Cardiac muscle cell (in vitro differentiated cells and primary cell): Measurements from ENCODE around the gene GPR132. TPM values are rescaled to one million over a fixed set of nuclear protein-coding genes. Genes with fewer than 3 reads are reported as not detected.
"Not testable (repeated sequence)": the region's sequence is repeated elsewhere in the genome, so short reads cannot be mapped to it uniquely, and the experiment has no call there.

Experiments
- DNase-seq, 2 donors: peaks; one replicate each; pipeline versions ENCODE4 v3.0.0 to v3.0.0-alpha.2; 2010 to 2017; ENCODE audit warnings: low read depth in 1 of 2, low spot score in 1 of 2
- H3K27ac ChIP-seq: fragments of 200-600 bp; sonication (generic); 2 replicates; pipeline ENCODE4 v1.5.1; 2016
- H3K27me3 ChIP-seq: fragments of 200-600 bp; sonication (generic); 2 replicates; pipeline ENCODE4 v1.6.0; 2016; ENCODE audit warnings: control low read depth
- H3K36me3 ChIP-seq: fragments of 200-600 bp; sonication (generic); 2 replicates; pipeline ENCODE4 v1.5.1; 2016; ENCODE audit warnings: control low read depth
- H3K4me1 ChIP-seq: fragments of 200-600 bp; sonication (generic); 2 replicates; pipeline ENCODE4 v1.8.1; 2017; ENCODE audit warnings: low read depth, mild to moderate bottlenecking, mixed run types
- H3K4me3 ChIP-seq: fragments of 200-600 bp; sonication (generic); 2 replicates; pipeline ENCODE4 v1.5.1; 2016; ENCODE audit warnings: mild to moderate bottlenecking
- H3K9me3 ChIP-seq: fragments of 200-600 bp; sonication (generic); 2 replicates; pipeline ENCODE4 v1.5.1; 2017; ENCODE audit warnings: low read depth, mild to moderate bottlenecking, control low read depth
- CTCF ChIP-seq: IDR thresholded peaks from 2 replicates; pipeline ENCODE4 v1.5.1; 2012; ENCODE audit warnings: low read depth, mild to moderate bottlenecking, low read length
- polyA plus RNA-seq: library from polyadenylated mRNA; unstranded; fragments of >200 nt; fragmentation: Nextera tagmentation; extraction: Ambion mirVana; gene quantifications from 2 replicates; pipeline ENCODE4 v1.2.1, GENCODE V29; 2016
- total RNA-seq: library from RNA; depleted of rRNA; stranded (reverse); fragments of >200 nt; gene quantifications from 2 replicates; pipeline ENCODE4 v1.2.3, GENCODE V29; 2016

Gene GPR132
- total and polyA plus RNA-seq, 2 experiments from 2014 or later, result 1.0 to 2.0 TPM

GRCh38 chr14:105067969-105068301 is 2.7 kb upstream of the GPR132 start:
- H3K9me3 ChIP-seq, result no peaks in the 10 kb centered on the region
- TF ChIP-seq CTCF, result no peak
- H3K27ac ChIP-seq, result no peak overlapping the region
- H3K27me3 ChIP-seq, result no peaks in the 10 kb centered on the region
- H3K4me3 ChIP-seq, result no peak overlapping the region
- H3K36me3 ChIP-seq, result no peaks in the 10 kb centered on the region
- peaks cover 13% of the 10 kb centered on the region for H3K4me1 ChIP-seq
- no peak for DNase-seq

GRCh38 chr14:105067140-105067968 is 2.1 kb upstream of the GPR132 start:
- Histone ChIP-seq H3K36me3 (no peaks in the 10 kb centered on the region), H3K9me3 (no peaks in the 10 kb centered on the region), H3K27me3 (no peaks in the 10 kb centered on the region), H3K4me3 (no peak overlapping the region), H3K27ac (no peak overlapping the region), H3K4me1 (peaks cover 13% of the 10 kb centered on the region)
- DNase-seq, result no peak
- no peak for TF ChIP-seq CTCF

GRCh38 chr14:105066240-105067071 is 1.2 kb upstream of the GPR132 start:
- no peak for TF ChIP-seq CTCF
- Histone ChIP-seq H3K36me3 (no peaks in the 10 kb centered on the region), H3K27ac (peak overlapping the region; percentile 80), H3K9me3 (no peaks in the 10 kb centered on the region), H3K27me3 (no peaks in the 10 kb centered on the region), H3K4me1 (peaks cover 13% of the 10 kb centered on the region), H3K4me3 (no peak overlapping the region)
- no peak for DNase-seq

GRCh38 chr14:105064721-105065143 is 498 bp downstream of the GPR132 start:
- H3K4me1 ChIP-seq, result peaks cover 13% of the 10 kb centered on the region
- no peak for TF ChIP-seq CTCF
- peak in 1 of 2 donors; percentile 51 for DNase-seq
- H3K9me3 ChIP-seq, result no peaks in the 10 kb centered on the region
- peak overlapping the region; percentile 80 for H3K27ac ChIP-seq
- H3K4me3 ChIP-seq, result no peak overlapping the region
- H3K27me3 ChIP-seq, result no peaks in the 10 kb centered on the region
- H3K36me3 ChIP-seq, result no peaks in the 10 kb centered on the region

GRCh38 chr14:105064001-105064400 is 1.2 kb downstream of the GPR132 start:
- Histone ChIP-seq H3K4me3 (no peak overlapping the region), H3K27ac (no peak overlapping the region), H3K9me3 (no peaks in the 10 kb centered on the region), H3K27me3 (no peaks in the 10 kb centered on the region), H3K4me1 (peaks cover 14% of the 10 kb centered on the region), H3K36me3 (no peaks in the 10 kb centered on the region)
- TF ChIP-seq CTCF, result no peak
- no peak for DNase-seq

GRCh38 chr14:105063506-105063905 is 1.7 kb downstream of the GPR132 start:
- not testable (repeated sequence) for H3K27ac ChIP-seq, H3K27me3 ChIP-seq, H3K36me3 ChIP-seq, DNase-seq, H3K9me3 ChIP-seq, H3K4me3 ChIP-seq
- peaks cover 17% of the 10 kb centered on the region for H3K4me1 ChIP-seq
